Parathyroid adenoma (tissue), 2 donors: ENCODE measurements around the gene LEF1.

ENCODE experiments used
- H2AFZ ChIP-seq: fragments of 300-600 bp; sonication (generic); one replicate; pipeline ENCODE4 v1.7.0; 2017; ENCODE audit warnings: antibody characterized with exemption, mild to moderate bottlenecking
- H3K27ac ChIP-seq: fragments of 300-600 bp; sonication (generic); one replicate; pipeline ENCODE4 v1.7.0; 2017
- H3K27me3 ChIP-seq: fragments of 300-600 bp; sonication (generic); one replicate; pipeline ENCODE4 v1.7.0; 2017; ENCODE audit warnings: low read length; ENCODE audit not compliant: control insufficient read depth, insufficient read depth
- H3K36me3 ChIP-seq: fragments of 300-600 bp; sonication (generic); one replicate; pipeline ENCODE4 v1.7.0; 2017; ENCODE audit warnings: low read length; ENCODE audit not compliant: control insufficient read depth, insufficient read depth
- H3K4me1 ChIP-seq: fragments of 300-600 bp; sonication (generic); one replicate; pipeline ENCODE4 v1.7.0; 2017; ENCODE audit warnings: control low read depth
- H3K4me2 ChIP-seq: fragments of 300-600 bp; sonication (generic); one replicate; pipeline ENCODE4 v1.7.0; 2017; ENCODE audit warnings: low read length
- H3K4me3 ChIP-seq: fragments of 300-600 bp; sonication (generic); one replicate; pipeline ENCODE4 v1.7.0; 2017; ENCODE audit warnings: low read depth, low read length
- H3K79me2 ChIP-seq: fragments of 300-600 bp; sonication (generic); one replicate; pipeline ENCODE4 v1.7.0; 2017; ENCODE audit warnings: control low read depth
- H3K9ac ChIP-seq: fragments of 300-600 bp; sonication (generic); one replicate; pipeline ENCODE4 v1.7.0; 2017; ENCODE audit warnings: mild to moderate bottlenecking
- H3K9me3 ChIP-seq: fragments of 300-600 bp; sonication (generic); one replicate; pipeline ENCODE4 v1.7.0; 2017; ENCODE audit warnings: low read length; ENCODE audit not compliant: control insufficient read depth
- TF ChIP-seq, protein P1 (sequence below): fragments of 300-600 bp; sonication (generic); IDR thresholded peaks from one replicate; pipeline ENCODE4 v1.7.0; 2017; ENCODE audit warnings: antibody characterized with exemption, mild to moderate bottlenecking
- donor health status: primary hyperparathyroidism.

LEF1 gene

GRCh38 chr4:108119199-108119800 is 49.4 kb downstream of the LEF1 start:
- H3K4me3 ChIP-seq: no peak overlapping the region
- H3K4me1 ChIP-seq: no peaks in the 10 kb centered on the region
- H3K9ac ChIP-seq: no peak overlapping the region
- H3K4me2 ChIP-seq: no peak overlapping the region
- no peaks in the 10 kb centered on the region for H3K9me3 ChIP-seq
- H3K36me3 ChIP-seq: no peaks in the 10 kb centered on the region
- no peak overlapping the region for H3K27ac ChIP-seq
- no peaks in the 10 kb centered on the region for H3K27me3 ChIP-seq
- H3K79me2 ChIP-seq: no peaks in the 10 kb centered on the region
- no peak overlapping the region for H2AFZ ChIP-seq
- TF ChIP-seq, protein P1, sequence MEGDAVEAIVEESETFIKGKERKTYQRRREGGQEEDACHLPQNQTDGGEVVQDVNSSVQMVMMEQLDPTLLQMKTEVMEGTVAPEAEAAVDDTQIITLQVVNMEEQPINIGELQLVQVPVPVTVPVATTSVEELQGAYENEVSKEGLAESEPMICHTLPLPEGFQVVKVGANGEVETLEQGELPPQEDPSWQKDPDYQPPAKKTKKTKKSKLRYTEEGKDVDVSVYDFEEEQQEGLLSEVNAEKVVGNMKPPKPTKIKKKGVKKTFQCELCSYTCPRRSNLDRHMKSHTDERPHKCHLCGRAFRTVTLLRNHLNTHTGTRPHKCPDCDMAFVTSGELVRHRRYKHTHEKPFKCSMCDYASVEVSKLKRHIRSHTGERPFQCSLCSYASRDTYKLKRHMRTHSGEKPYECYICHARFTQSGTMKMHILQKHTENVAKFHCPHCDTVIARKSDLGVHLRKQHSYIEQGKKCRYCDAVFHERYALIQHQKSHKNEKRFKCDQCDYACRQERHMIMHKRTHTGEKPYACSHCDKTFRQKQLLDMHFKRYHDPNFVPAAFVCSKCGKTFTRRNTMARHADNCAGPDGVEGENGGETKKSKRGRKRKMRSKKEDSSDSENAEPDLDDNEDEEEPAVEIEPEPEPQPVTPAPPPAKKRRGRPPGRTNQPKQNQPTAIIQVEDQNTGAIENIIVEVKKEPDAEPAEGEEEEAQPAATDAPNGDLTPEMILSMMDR: no peak

DNA sequence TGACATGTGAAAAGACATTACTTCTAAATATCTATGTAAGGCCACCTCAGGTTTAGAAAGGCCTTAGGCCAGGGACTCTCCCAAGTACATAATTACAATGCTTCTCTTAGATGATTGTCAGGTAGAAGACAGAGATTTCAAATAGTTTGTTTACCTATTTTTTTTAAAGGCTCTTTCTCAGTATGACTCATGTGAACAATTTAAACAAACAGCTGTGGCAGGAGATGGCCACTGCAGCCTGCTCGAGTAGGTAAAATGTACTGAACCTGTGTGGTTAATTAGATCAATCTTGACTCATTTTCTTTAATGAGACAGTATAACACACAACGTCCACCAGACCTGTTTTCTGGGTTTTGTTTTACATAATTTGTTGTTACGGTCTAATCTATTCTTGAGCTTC is 50.2 kb downstream of the LEF1 start:
- TF ChIP-seq, protein P1: no peak
- Histone ChIP-seq H3K9ac (no peak overlapping the region), H3K9me3 (no peaks in the 10 kb centered on the region), H2AFZ (no peak overlapping the region), H3K27ac (no peak overlapping the region), H3K79me2 (no peaks in the 10 kb centered on the region), H3K36me3 (no peaks in the 10 kb centered on the region), H3K27me3 (no peaks in the 10 kb centered on the region), H3K4me2 (no peak overlapping the region), H3K4me1 (no peaks in the 10 kb centered on the region), H3K4me3 (no peak overlapping the region)

DNA sequence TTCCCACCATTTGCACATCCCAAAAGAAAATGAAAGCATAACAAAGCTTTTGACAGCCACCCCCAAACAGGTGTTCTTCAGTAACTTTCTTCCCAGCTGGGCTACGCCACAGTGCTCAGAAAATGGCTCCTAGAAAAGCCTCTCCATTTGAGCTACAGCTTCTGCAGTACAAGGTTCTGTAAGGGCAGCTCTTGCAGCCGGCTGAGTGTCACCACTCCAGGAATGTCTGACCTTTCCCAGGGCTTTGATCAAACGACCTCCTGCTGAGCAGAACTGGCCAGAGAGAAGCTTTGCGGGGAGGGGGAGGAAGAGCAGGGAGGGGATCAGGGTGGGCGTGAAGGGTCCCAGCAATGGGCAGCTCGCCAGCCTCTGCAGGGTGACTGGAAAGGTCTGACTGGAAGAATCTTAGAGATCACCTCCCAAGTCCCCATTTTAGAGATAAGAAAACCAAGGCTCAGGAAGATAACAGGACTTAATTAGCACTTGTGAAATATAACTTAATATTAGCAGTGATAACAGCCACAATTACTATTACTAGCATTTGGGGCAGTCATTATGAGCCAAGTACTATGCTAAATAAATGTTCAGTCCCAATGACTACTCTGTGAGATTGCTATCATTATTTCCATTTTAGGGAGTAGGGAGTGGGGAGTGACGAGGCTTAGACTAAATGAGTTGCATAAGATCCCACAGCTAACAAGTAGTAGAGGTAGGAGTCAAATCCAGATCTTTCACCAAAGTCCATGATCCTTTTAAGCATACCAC is 51.1 kb downstream of the LEF1 start:
- Histone ChIP-seq H3K79me2 (no peaks in the 10 kb centered on the region), H3K4me1 (no peaks in the 10 kb centered on the region), H3K9me3 (no peaks in the 10 kb centered on the region), H3K4me2 (no peak overlapping the region), H3K9ac (no peak overlapping the region), H3K4me3 (no peak overlapping the region), H3K27me3 (no peaks in the 10 kb centered on the region), H3K27ac (no peak overlapping the region), H3K36me3 (no peaks in the 10 kb centered on the region), H2AFZ (no peak overlapping the region)
- TF ChIP-seq, protein P1: no peak

DNA sequence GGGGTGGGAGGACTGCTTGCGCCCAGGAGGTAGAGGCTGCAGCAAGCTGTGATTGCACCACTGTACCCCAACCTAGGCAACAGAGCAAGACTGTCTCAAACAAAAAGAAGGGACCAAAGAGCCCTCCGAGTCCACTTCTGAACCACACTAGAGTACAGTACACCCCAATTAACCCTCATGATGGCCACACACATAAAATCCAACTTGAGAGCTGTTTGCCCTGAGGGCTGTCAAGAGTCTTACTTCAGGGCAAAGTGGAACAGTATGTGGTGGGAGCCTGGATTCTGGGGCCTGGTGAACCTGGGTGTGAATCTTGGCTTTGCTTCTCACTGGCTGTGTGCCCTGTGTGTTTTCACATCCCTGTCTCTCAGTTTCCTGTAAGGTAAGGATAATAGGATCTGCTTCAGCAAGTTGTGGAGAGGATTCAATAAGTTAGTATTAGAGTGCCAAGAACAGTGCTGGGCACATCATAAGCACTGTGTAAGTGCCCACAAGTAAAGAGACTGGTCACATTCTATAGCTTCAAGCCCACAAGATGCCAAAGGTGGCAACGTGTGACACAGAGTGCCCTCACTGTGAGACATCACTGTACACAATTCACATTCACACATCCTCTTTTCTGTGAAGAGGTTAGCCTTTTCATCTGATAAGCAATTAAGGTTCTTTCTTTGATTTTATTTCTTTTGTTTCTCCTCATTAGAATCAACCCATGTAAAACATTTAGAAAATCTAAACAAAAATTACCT is 52.1 kb downstream of the LEF1 start:
- Histone ChIP-seq H3K4me2 (no peak overlapping the region), H3K79me2 (no peaks in the 10 kb centered on the region), H3K27me3 (no peaks in the 10 kb centered on the region), H3K36me3 (no peaks in the 10 kb centered on the region), H3K4me3 (no peak overlapping the region), H3K9ac (no peak overlapping the region), H3K4me1 (no peaks in the 10 kb centered on the region), H2AFZ (no peak overlapping the region), H3K27ac (no peak overlapping the region), H3K9me3 (no peaks in the 10 kb centered on the region)
- TF ChIP-seq, protein P1: no peak
